Caco-2 (cell line): ENCODE data around the gene BRF1. TPM values are rescaled to one million over a fixed set of nuclear protein-coding genes. Genes with fewer than 3 reads are reported as not detected.
A peak's percentile ranks its signal among the peaks of the same experiment; 100 is the strongest.

Source experiments
- BruUV-seq: library from RNA; stranded (reverse); fragments of 400-500 nt; replicated peaks from 2 replicates; lab custom pipeline; 2021; lab: Mats Ljungman, UMichigan
- CTCF ChIA-PET: fragments of 300-600 bp; sonication (Branson Sonifier 250); formaldehyde crosslinking; loops from one replicate; lab custom pipeline; 2022; ENCODE audit warnings: antibody characterized with exemption; lab: Charles Lee
- POLR2A ChIA-PET: fragments of 300-600 bp; sonication (Branson Sonifier 250); formaldehyde crosslinking; loops from one replicate; lab custom pipeline; 2022; ENCODE audit warnings: antibody characterized with exemption; lab: Charles Lee
- DNase-seq, 2 experiments: peaks; one replicate each; pipeline versions ENCODE4 v3.0.0 to v3.0.0-alpha.2; 2020 to 2022
- H3K27me3 ChIP-seq: replicated peaks from 2 replicates; pipeline ENCODE4 v1.6.0; 2011; ENCODE audit warnings: low read length; ENCODE audit not compliant: control insufficient read depth, insufficient read depth
- H3K36me3 ChIP-seq: 2 replicates; pipeline ENCODE4 v1.5.1; 2011; ENCODE audit warnings: low read length; ENCODE audit not compliant: control insufficient read depth, insufficient read depth
- H3K4me1 ChIP-seq: fragments of 250-450 bp; sonication (Bioruptor Pico); 2 replicates; pipeline ENCODE4 v1.5.1; 2020; ENCODE audit warnings: mild to moderate bottlenecking
- H3K4me3 ChIP-seq: 2 replicates; pipeline ENCODE4 v1.5.1; 2011; ENCODE audit warnings: low read depth, mild to moderate bottlenecking, control low read depth, low read length
- H3K9me3 ChIP-seq: fragments of 250-450 bp; sonication (Bioruptor Pico); 2 replicates; pipeline ENCODE4 v1.5.1; 2020; ENCODE audit warnings: mild to moderate bottlenecking, moderate library complexity
- H3K27ac Mint-ChIP-seq: one replicate; pipeline ENCODE4 v1.8.0; 2022; ENCODE audit warnings: mixed read lengths; ENCODE audit not compliant: unreplicated experiment
- H3K27me3 Mint-ChIP-seq: one replicate; pipeline ENCODE4 v1.8.0; 2022; ENCODE audit warnings: mixed read lengths; ENCODE audit not compliant: insufficient read depth, unreplicated experiment
- H3K36me3 Mint-ChIP-seq: one replicate; pipeline ENCODE4 v1.8.0; 2022; ENCODE audit warnings: mild to moderate bottlenecking, mixed read lengths; ENCODE audit not compliant: insufficient read depth, unreplicated experiment
- H3K4me1 Mint-ChIP-seq: one replicate; pipeline ENCODE4 v1.8.0; 2022; ENCODE audit warnings: low read depth, mixed read lengths; ENCODE audit not compliant: unreplicated experiment
- H3K4me3 Mint-ChIP-seq: one replicate; pipeline ENCODE4 v1.8.0; 2022; ENCODE audit warnings: mild to moderate bottlenecking, moderate library complexity, mixed read lengths; ENCODE audit not compliant: unreplicated experiment
- H3K9me3 Mint-ChIP-seq: one replicate; pipeline ENCODE4 v1.8.0; 2022; ENCODE audit warnings: mixed read lengths; ENCODE audit not compliant: unreplicated experiment
- intact Hi-C: fragments of 100-400 bp; cut with micrococcal nuclease; formaldehyde crosslinking; loops from one replicate; pipeline ENCODE4 v1.10.0; 2022; ENCODE audit not compliant: unreplicated experiment
- total RNA-seq: library from RNA; stranded (reverse); gene quantifications from 2 replicates; pipeline ENCODE4 v1.2.3, GENCODE V29; 2022
- TF ChIP-seq, protein P1 (sequence below), 2 experiments: fragments of 200-600 bp in 1 of 2; IDR thresholded peaks; 1 replicate in 1 of 2; 2 replicates in 1 of 2; pipeline versions ENCODE4 v1.5.1 to v1.8.0; 2011 to 2022; ENCODE audit warnings: antibody characterized with exemption in 1 of 2, control low read depth in 1 of 2, inconsistent platforms in 1 of 2, low read depth in 1 of 2, low read length in 1 of 2, mild to moderate bottlenecking in 1 of 2, moderate library complexity in 1 of 2; ENCODE audit not compliant: insufficient read depth in 1 of 2, severe bottlenecking in 1 of 2, unreplicated experiment in 1 of 2

BRF1 gene
- total RNA-seq, 1 experiment from 2014 or later, result 43.6 TPM

DNA sequence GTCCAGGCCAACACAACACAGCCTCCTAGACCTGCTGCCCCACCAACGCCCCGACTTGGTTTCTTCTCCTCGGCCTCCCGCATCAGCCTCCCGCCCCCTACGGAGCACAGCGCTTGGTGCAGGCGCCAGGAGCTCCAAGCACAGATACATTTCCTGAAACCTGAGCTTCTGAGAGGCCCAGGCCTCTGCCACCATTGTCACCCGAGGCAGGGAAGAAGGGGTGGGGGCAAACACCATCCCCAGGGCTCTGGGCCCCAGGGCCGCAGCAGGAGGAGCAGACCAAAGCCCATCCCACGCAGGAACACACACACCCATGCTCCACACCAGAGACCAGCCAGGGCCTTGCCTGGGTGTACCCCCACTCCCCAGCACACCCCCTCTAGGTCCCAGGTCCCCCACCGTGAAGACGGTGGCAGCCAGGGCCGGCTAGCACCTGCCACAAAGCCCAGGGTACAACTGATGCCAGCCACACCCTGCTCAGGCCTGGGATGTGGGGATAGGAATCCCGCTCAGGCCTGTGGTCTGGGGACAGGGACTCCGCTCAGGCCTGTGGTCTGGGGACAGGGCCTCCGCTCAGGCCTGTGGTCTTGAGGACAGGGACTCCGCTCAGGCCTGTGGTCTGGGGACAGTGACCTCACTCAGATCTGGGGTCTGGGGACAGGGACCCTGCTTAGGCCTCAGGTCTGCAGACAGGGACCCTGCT lies 137.6 kb downstream of the BRF1 start:
- H3K27me3 ChIP-seq, result no peaks in the 10 kb centered on the region
- POLR2A ChIA-PET, result no interaction called here
- peaks cover 6% of the 10 kb centered on the region for H3K4me1 ChIP-seq
- H3K36me3 ChIP-seq, result no peaks in the 10 kb centered on the region
- intact Hi-C loops, result no loop called here
- Mint-ChIP-seq H3K9me3 (no peaks in the 10 kb centered on the region), H3K4me3 (no peak overlapping the region), H3K4me1 (no peaks in the 10 kb centered on the region), H3K27ac (no peak overlapping the region), H3K36me3 (no peaks in the 10 kb centered on the region), H3K27me3 (no peaks in the 10 kb centered on the region)
- CTCF ChIA-PET, result no interaction called here
- no peak overlapping the region for H3K4me3 ChIP-seq
- H3K9me3 ChIP-seq, result no peaks in the 10 kb centered on the region
- TF ChIP-seq, protein P1, sequence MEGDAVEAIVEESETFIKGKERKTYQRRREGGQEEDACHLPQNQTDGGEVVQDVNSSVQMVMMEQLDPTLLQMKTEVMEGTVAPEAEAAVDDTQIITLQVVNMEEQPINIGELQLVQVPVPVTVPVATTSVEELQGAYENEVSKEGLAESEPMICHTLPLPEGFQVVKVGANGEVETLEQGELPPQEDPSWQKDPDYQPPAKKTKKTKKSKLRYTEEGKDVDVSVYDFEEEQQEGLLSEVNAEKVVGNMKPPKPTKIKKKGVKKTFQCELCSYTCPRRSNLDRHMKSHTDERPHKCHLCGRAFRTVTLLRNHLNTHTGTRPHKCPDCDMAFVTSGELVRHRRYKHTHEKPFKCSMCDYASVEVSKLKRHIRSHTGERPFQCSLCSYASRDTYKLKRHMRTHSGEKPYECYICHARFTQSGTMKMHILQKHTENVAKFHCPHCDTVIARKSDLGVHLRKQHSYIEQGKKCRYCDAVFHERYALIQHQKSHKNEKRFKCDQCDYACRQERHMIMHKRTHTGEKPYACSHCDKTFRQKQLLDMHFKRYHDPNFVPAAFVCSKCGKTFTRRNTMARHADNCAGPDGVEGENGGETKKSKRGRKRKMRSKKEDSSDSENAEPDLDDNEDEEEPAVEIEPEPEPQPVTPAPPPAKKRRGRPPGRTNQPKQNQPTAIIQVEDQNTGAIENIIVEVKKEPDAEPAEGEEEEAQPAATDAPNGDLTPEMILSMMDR (IDR thresholded peaks at IDR 0.05; ENCODE audit: insufficient read depth in 1 of 2, low read depth in 1 of 2, low read length in 1 of 2, severe bottlenecking in 1 of 2, unreplicated experiment in 1 of 2), result no peak
- no TSS peak for BruUV-seq
- DNase-seq, result no peak

DNA sequence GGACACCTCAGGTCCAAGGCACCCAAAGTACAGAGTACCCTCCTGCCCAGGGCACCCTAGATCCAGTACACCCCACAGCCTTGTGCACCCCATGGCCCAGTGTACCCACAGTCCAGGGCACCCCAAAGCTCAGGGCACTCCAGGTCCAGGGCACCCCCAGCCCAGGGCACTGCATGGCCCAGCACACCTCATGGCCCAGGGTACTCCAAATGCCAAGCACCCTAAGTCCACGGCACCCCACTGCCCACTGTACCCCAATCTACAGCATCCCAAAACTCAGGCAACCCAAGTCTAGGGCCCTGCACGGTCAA lies 138.2 kb downstream of the BRF1 start:
- intact Hi-C loops, result no loop called here
- no peaks in the 10 kb centered on the region for H3K9me3 Mint-ChIP-seq
- Histone ChIP-seq H3K9me3 (no peaks in the 10 kb centered on the region), H3K27me3 (no peaks in the 10 kb centered on the region), H3K4me3 (no peak overlapping the region), H3K36me3 (no peaks in the 10 kb centered on the region), H3K4me1 (peaks cover 6% of the 10 kb centered on the region)
- no peak overlapping the region for H3K27ac Mint-ChIP-seq
- DNase-seq, result no peak
- no peak overlapping the region for H3K4me3 Mint-ChIP-seq
- no peaks in the 10 kb centered on the region for H3K27me3 Mint-ChIP-seq
- TF ChIP-seq, protein P1 (IDR thresholded peaks at IDR 0.05; ENCODE audit: insufficient read depth in 1 of 2, low read depth in 1 of 2, low read length in 1 of 2, severe bottlenecking in 1 of 2, unreplicated experiment in 1 of 2), result no peak
- no peaks in the 10 kb centered on the region for H3K4me1 Mint-ChIP-seq
- no TSS peak for BruUV-seq
- POLR2A ChIA-PET, result no interaction called here
- CTCF ChIA-PET, result no interaction called here
- no peaks in the 10 kb centered on the region for H3K36me3 Mint-ChIP-seq

DNA sequence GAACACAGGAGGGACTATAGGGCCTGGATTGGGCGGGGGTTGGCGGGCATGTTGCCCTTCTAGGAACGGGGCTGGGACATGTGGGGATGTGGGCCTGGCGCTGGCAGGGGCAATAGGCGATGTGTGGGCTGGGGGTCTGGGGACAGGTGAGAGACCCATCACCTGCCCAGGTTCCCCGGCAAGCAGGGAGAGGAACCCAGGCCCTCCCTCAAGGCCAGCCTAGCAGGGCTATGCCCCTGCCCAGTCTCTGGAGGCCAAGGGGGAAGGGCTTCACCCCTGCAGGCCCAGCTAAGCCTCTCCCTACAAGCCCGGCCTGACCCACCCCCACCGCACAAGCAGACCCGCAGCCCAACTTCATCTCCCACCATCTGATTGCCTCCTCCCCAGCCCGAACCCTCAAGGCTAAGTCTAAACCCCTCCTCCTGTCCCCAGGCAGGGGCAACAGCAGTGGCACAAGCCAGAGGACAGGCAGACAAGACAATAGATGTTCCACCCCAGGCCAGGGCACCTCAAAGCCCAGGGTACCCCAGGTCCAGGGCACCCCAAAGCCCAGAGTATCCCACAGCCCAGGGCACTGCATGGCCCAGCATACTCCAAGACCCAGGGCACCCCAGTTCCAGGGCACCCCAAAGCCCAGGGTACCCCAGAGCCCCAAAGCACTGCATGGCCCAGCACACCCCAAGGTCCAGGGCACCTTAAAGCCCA lies 138.7 kb downstream of the BRF1 start:
- H3K4me3 ChIP-seq, result no peak overlapping the region
- H3K36me3 ChIP-seq, result no peaks in the 10 kb centered on the region
- TF ChIP-seq, protein P1 (IDR thresholded peaks at IDR 0.05; ENCODE audit: insufficient read depth in 1 of 2, low read depth in 1 of 2, low read length in 1 of 2, severe bottlenecking in 1 of 2, unreplicated experiment in 1 of 2), result no peak
- POLR2A ChIA-PET, result no interaction called here
- H3K27me3 Mint-ChIP-seq, result no peaks in the 10 kb centered on the region
- H3K27me3 ChIP-seq, result no peaks in the 10 kb centered on the region
- H3K27ac Mint-ChIP-seq, result no peak overlapping the region
- intact Hi-C loops, result no loop called here
- no peaks in the 10 kb centered on the region for H3K4me1 Mint-ChIP-seq
- H3K4me3 Mint-ChIP-seq, result no peak overlapping the region
- DNase-seq, result peak in 1 of 2 experiments; percentile 51
- no TSS peak for BruUV-seq
- CTCF ChIA-PET, result no interaction called here
- H3K4me1 ChIP-seq, result peaks cover 5% of the 10 kb centered on the region
- H3K9me3 ChIP-seq, result no peaks in the 10 kb centered on the region
- no peaks in the 10 kb centered on the region for H3K9me3 Mint-ChIP-seq
- H3K36me3 Mint-ChIP-seq, result no peaks in the 10 kb centered on the region
